Lower leg skin (tissue), 4 donors: ENCODE measurements around the gene SMG6. TPM values are rescaled to one million over a fixed set of nuclear protein-coding genes. Genes with fewer than 3 reads are reported as not detected.

Experiments
- DNase-seq, 2 donors: peaks; one replicate each; pipeline ENCODE4 v3.0.0-alpha.2; 2019; ENCODE audit warnings: low spot score in 2 of 2
- H3K4me3 ChIP-seq: fragments of 200-600 bp; sonication (generic); 2 replicates; pipeline ENCODE4 v1.5.1; 2017; ENCODE audit warnings: mild to moderate bottlenecking, low read depth; ENCODE audit not compliant: poor library complexity, severe bottlenecking
- CTCF ChIP-seq, 3 donors: fragments of 450-650 bp; IDR thresholded peaks; one replicate each; pipeline ENCODE4 v1.5.1; 2016; ENCODE audit warnings: antibody characterized with exemption in 3 of 3, mild to moderate bottlenecking in 3 of 3, moderate library complexity in 2 of 3
- POLR2A ChIP-seq, 2 donors: fragments of 450-650 bp; IDR thresholded peaks; one replicate each; pipeline ENCODE4 v1.6.1; 2016 to 2017; ENCODE audit warnings: antibody characterized with exemption in 2 of 2, mild to moderate bottlenecking in 1 of 2, moderate library complexity in 1 of 2
- WGBS, 2 donors: methylation state at CpG; one replicate each; pipeline ENCODE4 v1.1.5; 2018; 5-methylcytosine and 5-hydroxymethylcytosine counted together
- intact Hi-C: fragments of 100-400 bp; cut with DNase I; formaldehyde crosslinking; loops from one replicate; pipeline ENCODE4 v1.15.0; 2023; ENCODE audit warnings: low total_unique reads
- total RNA-seq, 4 donors: library from RNA; depleted of rRNA; stranded (reverse); fragments of >200 nt; gene quantifications; one replicate each; pipeline ENCODE4 v1.1.0, GENCODE V29; 2016

The SMG6 gene
- total RNA-seq, 4 donors from 2014 or later = 22.5 to 54.6 (median 29.5) TPM

GRCh38 chr17:2054262-2054511, 249.4 kb downstream of the SMG6 start:
- DNase-seq = no peak
- intact Hi-C loops = no loop called here
- H3K4me3 ChIP-seq = no peak overlapping the region
- WGBS, 2 donors = 4 to 6% methylated on average over 14 to 16 of the region's 16 CpGs
- no peak for TF ChIP-seq POLR2A (IDR thresholded peaks at IDR 0.05)
- no peak for TF ChIP-seq CTCF (IDR thresholded peaks at IDR 0.05)

GRCh38 chr17:2053380-2054261, 250.0 kb downstream of the SMG6 start:
- intact Hi-C loops = no loop called here
- DNase-seq = peak in 1 of 2 donors; percentile 96
- TF ChIP-seq POLR2A (IDR thresholded peaks at IDR 0.05) = no peak
- no peak for TF ChIP-seq CTCF (IDR thresholded peaks at IDR 0.05)
- 10 to 17% methylated on average over 28 to 61 of the region's 84 CpGs for WGBS, 2 donors
- peak overlapping the region; percentile 10 for H3K4me3 ChIP-seq

- no peak for DNase-seq
- H3K4me3 ChIP-seq = no peak overlapping the region
- 59 to 64% methylated on average over 14 of the region's 14 CpGs for WGBS, 2 donors
- TF ChIP-seq POLR2A (IDR thresholded peaks at IDR 0.05) (no peak), CTCF (IDR thresholded peaks at IDR 0.05) (no peak)
- intact Hi-C loops = no loop called here
These were observed 251.5 kb downstream of the SMG6 start for GRCh38 chr17:2051933-2052559.

GRCh38 chr17:2051061-2051932, 252.3 kb downstream of the SMG6 start:
- intact Hi-C loops = no loop called here
- TF ChIP-seq POLR2A (IDR thresholded peaks at IDR 0.05) = no peak
- no peak for TF ChIP-seq CTCF (IDR thresholded peaks at IDR 0.05)
- DNase-seq = no peak

GRCh38 chr17:2050300-2051060, 253.1 kb downstream of the SMG6 start:
- intact Hi-C loops = no loop called here
- WGBS, 2 donors = 2% methylated on average over 10 to 26 of the region's 88 CpGs
- DNase-seq = no peak
- peak overlapping the region; percentile 27 for H3K4me3 ChIP-seq
- TF ChIP-seq CTCF (IDR thresholded peaks at IDR 0.05) (no peak), POLR2A (IDR thresholded peaks at IDR 0.05) (no peak)

More at GRCh38 chr17:2051061-2051932, 252.3 kb downstream of the SMG6 start:
- 19 to 31% methylated on average over 19 to 39 of the region's 81 CpGs for WGBS, 2 donors
- no peak overlapping the region for H3K4me3 ChIP-seq
